Neuronal stem cell (in vitro differentiated cells): Measurements from ENCODE around the gene SUPT3H.

ENCODE experiments used
- DNase-seq: peaks from one replicate; pipeline ENCODE4 v3.0.0-alpha.2; 2013; ENCODE audit warnings: low spot score
- H2AFZ ChIP-seq: one replicate; pipeline ENCODE4 v1.6.1; 2013; ENCODE audit warnings: mild to moderate bottlenecking, low read length, inconsistent platforms
- H2AK5ac ChIP-seq: 2 replicates; pipeline ENCODE4 v1.6.1; 2013; ENCODE audit warnings: low read depth, mild to moderate bottlenecking, inconsistent platforms, low read length, moderate library complexity, mixed read lengths
- H2BK120ac ChIP-seq: 2 replicates; pipeline ENCODE4 v1.6.1; 2013; ENCODE audit warnings: low read depth, mild to moderate bottlenecking, inconsistent platforms, low read length, moderate library complexity, mixed read lengths
- H2BK12ac ChIP-seq: one replicate; pipeline ENCODE4 v1.6.1; 2013; ENCODE audit warnings: low read length, inconsistent platforms
- H2BK15ac ChIP-seq: 2 replicates; pipeline ENCODE4 v1.6.1; 2013; ENCODE audit warnings: mild to moderate bottlenecking, low read length, inconsistent platforms, mixed read lengths
- H2BK5ac ChIP-seq: one replicate; pipeline ENCODE4 v1.6.1; 2013; ENCODE audit warnings: inconsistent platforms, mild to moderate bottlenecking, low read length, moderate library complexity
- H3K14ac ChIP-seq: one replicate; pipeline ENCODE4 v1.6.1; 2013; ENCODE audit warnings: low read length, inconsistent platforms
- H3K18ac ChIP-seq: 2 replicates; pipeline ENCODE4 v1.6.1; 2013; ENCODE audit warnings: low read length, inconsistent platforms
- H3K23ac ChIP-seq: 2 replicates; pipeline ENCODE4 v1.6.1; 2013; ENCODE audit warnings: low read depth, mild to moderate bottlenecking, mixed read lengths, low read length, inconsistent platforms; ENCODE audit not compliant: poor library complexity
- H3K27ac ChIP-seq: replicated peaks from 3 replicates; pipeline ENCODE4 v1.5.1; 2013; ENCODE audit warnings: low read length, inconsistent platforms
- H3K27me3 ChIP-seq, 3 experiments: 2 replicates each; pipeline ENCODE4 v1.6.1; 2013; ENCODE audit warnings: low read length in 3 of 3, mild to moderate bottlenecking in 2 of 3, inconsistent platforms in 1 of 3, low read depth in 1 of 3, mixed read lengths in 1 of 3, moderate library complexity in 1 of 3; ENCODE audit not compliant: control insufficient read depth in 3 of 3, insufficient read depth in 3 of 3
- H3K36me3 ChIP-seq, 2 donors: replicated peaks in 1 of 2; 2 replicates each; pipeline ENCODE4 v1.6.1; 2013; ENCODE audit warnings: low read length in 2 of 2; ENCODE audit not compliant: control insufficient read depth in 2 of 2, insufficient read depth in 2 of 2
- H3K4ac ChIP-seq: 2 replicates; pipeline ENCODE4 v1.6.1; 2013; ENCODE audit warnings: inconsistent platforms, mild to moderate bottlenecking, low read length, moderate library complexity
- H3K4me1 ChIP-seq, 2 donors: 1 replicate in 1 of 2; 2 replicates in 1 of 2; pipeline ENCODE4 v1.6.1; 2013; ENCODE audit warnings: low read length in 2 of 2, low read depth in 1 of 2; ENCODE audit not compliant: control insufficient read depth in 2 of 2, insufficient read depth in 1 of 2
- H3K4me2 ChIP-seq: one replicate; pipeline ENCODE4 v1.6.1; 2013; ENCODE audit warnings: mild to moderate bottlenecking, low read length, inconsistent platforms; ENCODE audit not compliant: insufficient read depth, poor library complexity, severe bottlenecking
- H3K4me3 ChIP-seq, 2 donors: 2 replicates each; pipeline ENCODE4 v1.5.1; 2013; ENCODE audit warnings: low read length in 2 of 2, mild to moderate bottlenecking in 2 of 2, inconsistent platforms in 1 of 2, moderate library complexity in 1 of 2
- H3K79me1 ChIP-seq: one replicate; pipeline ENCODE4 v1.6.1; 2013; ENCODE audit warnings: low read depth, mild to moderate bottlenecking, inconsistent platforms, low read length, moderate library complexity
- H3K9ac ChIP-seq: one replicate; pipeline ENCODE4 v1.6.1; 2013; ENCODE audit warnings: mild to moderate bottlenecking, low read depth, low read length, inconsistent platforms; ENCODE audit not compliant: poor library complexity
- H3K9me3 ChIP-seq, 2 donors: replicated peaks in 1 of 2; 2 replicates each; pipeline versions ENCODE3 to v1.6.1; 2013; ENCODE audit warnings: low read length in 2 of 2, mild to moderate bottlenecking in 2 of 2, inconsistent platforms in 1 of 2, low read depth in 1 of 2, mixed read lengths in 1 of 2, moderate library complexity in 1 of 2; ENCODE audit not compliant: control insufficient read depth in 2 of 2, insufficient read depth in 1 of 2
- H4K8ac ChIP-seq: one replicate; pipeline ENCODE4 v1.6.1; 2013; ENCODE audit warnings: low read depth, mild to moderate bottlenecking, inconsistent platforms, low read length, moderate library complexity
- H4K91ac ChIP-seq: one replicate; pipeline ENCODE4 v1.6.1; 2013; ENCODE audit warnings: low read length, low read depth, mild to moderate bottlenecking, inconsistent platforms; ENCODE audit not compliant: poor library complexity
- WGBS, 2 donors: extraction: QIAGEN DNeasy Blood & Tissue Kit; methylation state at CpG; one replicate each; pipeline ENCODE4 v1.1.7; 2013; ENCODE audit warnings: missing lambda C conversion rate in 2 of 2, mixed read lengths in 1 of 2; ENCODE audit not compliant: insufficient read length in 2 of 2, insufficient replicate concordance in 1 of 2; ENCODE audit errors: extremely low coverage in 2 of 2; 5-methylcytosine and 5-hydroxymethylcytosine counted together

Gene SUPT3H

GRCh38 chr6:45371924-45372573 lies 5.7 kb downstream of the SUPT3H start:
- H3K23ac ChIP-seq = no peak overlapping the region
- DNase-seq = no peak
- peaks cover 0 to 57% of the 10 kb centered on the region in 2 donors for H3K36me3 ChIP-seq
- H3K14ac ChIP-seq = no peak overlapping the region
- peaks cover 2 to 8% of the 10 kb centered on the region in 2 donors for H3K4me1 ChIP-seq
- H3K27me3 ChIP-seq = no peaks in the 10 kb centered on the region
- H2AK5ac ChIP-seq = no peak overlapping the region
- H2BK5ac ChIP-seq = no peak overlapping the region
- H4K8ac ChIP-seq = no peak overlapping the region
- no peak overlapping the region for H3K18ac ChIP-seq
- H3K9me3 ChIP-seq = no peaks in the 10 kb centered on the region
- no peak overlapping the region for H3K27ac ChIP-seq
- no peak overlapping the region for H2BK120ac ChIP-seq
- H3K4me3 ChIP-seq = no peak overlapping the region
- no peak overlapping the region for H3K4ac ChIP-seq
- H3K4me2 ChIP-seq = no peak overlapping the region
- H3K79me1 ChIP-seq = no peaks in the 10 kb centered on the region
- no peak overlapping the region for H2BK15ac ChIP-seq
- H2BK12ac ChIP-seq = no peak overlapping the region
- no peak overlapping the region for H3K9ac ChIP-seq
- no peak overlapping the region for H4K91ac ChIP-seq
- no peak overlapping the region for H2AFZ ChIP-seq
- WGBS, 2 donors = no CpG with 5 or more reads among the region's 3 CpGs

GRCh38 chr6:45369870-45370269 lies 7.9 kb downstream of the SUPT3H start:
- no peak overlapping the region for H2BK120ac ChIP-seq
- peaks cover 0 to 6% of the 10 kb centered on the region in 2 donors for H3K9me3 ChIP-seq
- no peaks in the 10 kb centered on the region for H3K27me3 ChIP-seq
- no peak overlapping the region for H2BK12ac ChIP-seq
- DNase-seq = no peak
- no peak overlapping the region for H3K27ac ChIP-seq
- no peak overlapping the region for H2AFZ ChIP-seq
- H3K18ac ChIP-seq = no peak overlapping the region
- H4K8ac ChIP-seq = no peak overlapping the region
- H3K79me1 ChIP-seq = no peaks in the 10 kb centered on the region
- H3K4me1 ChIP-seq = no peaks in the 10 kb centered on the region
- WGBS, 2 donors = no CpG with 5 or more reads among the region's 1 CpG
- H3K9ac ChIP-seq = no peak overlapping the region
- no peak overlapping the region for H3K23ac ChIP-seq
- no peak overlapping the region for H2AK5ac ChIP-seq
- H3K36me3 ChIP-seq = peaks cover 0 to 78% of the 10 kb centered on the region in 2 donors
- no peak overlapping the region for H4K91ac ChIP-seq
- H3K4me2 ChIP-seq = no peak overlapping the region
- no peak overlapping the region for H3K14ac ChIP-seq
- no peak overlapping the region for H3K4ac ChIP-seq
- H3K4me3 ChIP-seq = no peak overlapping the region
- no peak overlapping the region for H2BK15ac ChIP-seq
- no peak overlapping the region for H2BK5ac ChIP-seq

- Histone ChIP-seq H2BK5ac (no peak overlapping the region), H3K18ac (no peak overlapping the region), H3K36me3 (peaks cover 0 to 86% of the 10 kb centered on the region in 2 donors), H3K27me3 (no peaks in the 10 kb centered on the region), H3K23ac (no peak overlapping the region), H3K9ac (no peak overlapping the region), H2AFZ (no peak overlapping the region), H3K4me3 (no peak overlapping the region), H2BK12ac (no peak overlapping the region), H3K4me2 (no peak overlapping the region), H2AK5ac (no peak overlapping the region), H3K4me1 (no peaks in the 10 kb centered on the region), H2BK15ac (no peak overlapping the region), H4K8ac (no peak overlapping the region), H3K27ac (no peak overlapping the region), H3K14ac (no peak overlapping the region), H3K79me1 (no peaks in the 10 kb centered on the region), H4K91ac (no peak overlapping the region), H3K4ac (no peak overlapping the region), H2BK120ac (no peak overlapping the region), H3K9me3 (peaks cover 0 to 6% of the 10 kb centered on the region in 2 donors)
- no peak for DNase-seq
Measured at GRCh38 chr6:45367999-45368398, 9.7 kb downstream of the SUPT3H start.

- Histone ChIP-seq H2BK15ac (no peak overlapping the region), H2AFZ (no peak overlapping the region), H2AK5ac (no peak overlapping the region), H3K23ac (no peak overlapping the region), H2BK120ac (no peak overlapping the region), H4K8ac (no peak overlapping the region), H2BK12ac (no peak overlapping the region), H3K14ac (no peak overlapping the region), H4K91ac (no peak overlapping the region), H3K4me3 (no peak overlapping the region), H3K4me1 (no peaks in the 10 kb centered on the region), H3K18ac (no peak overlapping the region), H3K9me3 (peaks cover 0 to 6% of the 10 kb centered on the region in 2 donors), H3K79me1 (no peaks in the 10 kb centered on the region), H3K9ac (no peak overlapping the region), H2BK5ac (no peak overlapping the region), H3K4me2 (no peak overlapping the region), H3K36me3 (peaks cover 0 to 86% of the 10 kb centered on the region in 2 donors), H3K27me3 (no peaks in the 10 kb centered on the region), H3K4ac (no peak overlapping the region), H3K27ac (no peak overlapping the region)
- WGBS, 2 donors = no CpG with 5 or more reads among the region's 1 CpG
- no peak for DNase-seq
Measured at GRCh38 chr6:45366534-45366933, 11.2 kb downstream of the SUPT3H start.
